Activated naive CD8-positive, alpha-beta T cell treated with anti-CD3 and anti-CD28 coated beads, Interleukin-2, amount 10 ng/mL, durations not matched to agents 7 days and 5 days (primary cell): ENCODE measurements around the gene FARS2. TPM values are rescaled to one million over a fixed set of nuclear protein-coding genes. Genes with fewer than 3 reads are reported as not detected.

Experiments used
- ATAC-seq: fragments of 150-1000 bp; cut with Tn5 transposase; one replicate; pipeline ENCODE4 v1.10.0; 2021; ENCODE audit warnings: low read depth, moderate library complexity
- POLR2A ChIA-PET: fragments of 350-600 bp; sonication (Branson Sonifier 250); formaldehyde crosslinking; loops from one replicate; lab custom pipeline; 2021; ENCODE audit warnings: antibody characterized with exemption; lab: Charles Lee
- DNase-seq: peaks from one replicate; pipeline ENCODE4 v3.0.0; 2021
- H3K27ac Mint-ChIP-seq: one replicate; pipeline ENCODE4 v1.8.0; 2022; ENCODE audit warnings: mild to moderate bottlenecking, mixed read lengths
- H3K27me3 Mint-ChIP-seq: one replicate; pipeline ENCODE4 v1.8.0; 2022; ENCODE audit warnings: mild to moderate bottlenecking, moderate library complexity, mixed read lengths
- H3K36me3 Mint-ChIP-seq: one replicate; pipeline ENCODE4 v1.8.0; 2021; ENCODE audit warnings: mild to moderate bottlenecking, mixed read lengths
- H3K4me1 Mint-ChIP-seq: one replicate; pipeline ENCODE4 v1.8.0; 2021; ENCODE audit warnings: mixed read lengths
- H3K4me3 Mint-ChIP-seq: one replicate; pipeline ENCODE4 v1.8.0; 2022; ENCODE audit warnings: mild to moderate bottlenecking, moderate library complexity, mixed read lengths
- H3K9me3 Mint-ChIP-seq: one replicate; pipeline ENCODE4 v1.8.0; 2021; ENCODE audit warnings: mixed read lengths
- total RNA-seq, 2 experiments: library from RNA; stranded (reverse); gene quantifications; one replicate each; pipeline ENCODE4 v1.2.3, GENCODE V29; 2021

The FARS2 gene
- total RNA-seq, 2 experiments from 2014 or later, result 15.5 to 18.4 TPM

DNA sequence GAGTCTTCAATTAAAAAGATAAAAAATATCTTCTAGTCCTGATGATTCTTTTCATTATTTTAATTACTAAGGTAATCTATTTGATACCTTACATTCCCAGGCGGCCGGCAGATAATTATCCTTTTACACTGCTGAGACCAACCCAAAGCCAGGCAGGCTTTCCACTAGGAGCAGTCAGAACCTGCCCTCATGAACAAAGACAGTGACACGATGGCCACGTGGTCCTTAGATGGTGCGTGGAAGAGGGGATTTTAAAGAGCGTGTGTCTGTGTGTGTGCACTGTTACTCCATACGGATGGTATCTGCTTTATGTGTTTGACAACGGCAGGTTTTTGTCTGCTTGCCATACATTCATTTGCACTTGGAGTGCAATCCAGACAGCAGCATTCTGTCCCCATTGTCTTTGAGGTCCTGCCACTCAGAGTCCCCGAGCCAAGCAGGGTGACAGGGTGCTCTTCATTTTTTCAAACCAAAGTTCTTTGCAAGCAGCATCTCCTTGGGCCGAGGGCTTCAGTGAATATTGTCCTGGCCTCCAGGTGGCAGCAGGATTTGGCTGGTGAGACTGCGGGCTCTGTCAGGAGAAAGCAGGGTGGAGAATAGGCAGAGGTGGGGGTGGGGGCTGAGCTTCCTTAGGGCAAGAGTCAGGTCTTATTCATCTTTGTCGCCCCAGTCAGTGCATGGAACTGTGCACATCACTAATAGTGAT lies 484.9 kb downstream of the FARS2 start:
- no peak overlapping the region for H3K4me3 Mint-ChIP-seq
- POLR2A ChIA-PET, result no interaction called here
- DNase-seq (no peak), ATAC-seq (no peak)
- H3K4me1 Mint-ChIP-seq, result no peaks in the 10 kb centered on the region
- no peak overlapping the region for H3K27ac Mint-ChIP-seq
- H3K9me3 Mint-ChIP-seq, result no peaks in the 10 kb centered on the region
- peaks cover 6% of the 10 kb centered on the region for H3K36me3 Mint-ChIP-seq
- H3K27me3 Mint-ChIP-seq, result no peaks in the 10 kb centered on the region

DNA sequence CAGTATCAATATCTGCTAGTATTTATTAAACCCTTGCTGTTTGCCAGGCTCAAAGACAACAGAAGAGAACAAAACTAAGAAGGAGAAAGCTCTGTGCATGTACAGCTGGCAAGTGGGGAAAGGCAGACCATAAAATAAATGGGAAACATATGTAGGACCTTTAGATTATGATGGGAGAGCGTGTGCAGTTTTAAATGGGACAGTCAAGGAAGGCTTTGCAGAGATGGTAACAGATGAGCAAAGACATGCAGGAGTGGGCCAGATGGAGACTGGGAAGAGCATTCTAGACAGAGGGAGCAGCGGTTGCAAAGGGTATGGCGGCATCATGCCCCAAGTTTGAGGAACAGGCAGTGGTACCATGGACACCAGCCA lies 485.4 kb downstream of the FARS2 start:
- POLR2A ChIA-PET, result no interaction called here
- H3K27me3 Mint-ChIP-seq, result no peaks in the 10 kb centered on the region
- H3K27ac Mint-ChIP-seq, result no peak overlapping the region
- H3K4me3 Mint-ChIP-seq, result no peak overlapping the region
- H3K36me3 Mint-ChIP-seq, result peaks cover 6% of the 10 kb centered on the region
- no peak for DNase-seq
- no peaks in the 10 kb centered on the region for H3K4me1 Mint-ChIP-seq
- no peaks in the 10 kb centered on the region for H3K9me3 Mint-ChIP-seq
- no peak for ATAC-seq

DNA sequence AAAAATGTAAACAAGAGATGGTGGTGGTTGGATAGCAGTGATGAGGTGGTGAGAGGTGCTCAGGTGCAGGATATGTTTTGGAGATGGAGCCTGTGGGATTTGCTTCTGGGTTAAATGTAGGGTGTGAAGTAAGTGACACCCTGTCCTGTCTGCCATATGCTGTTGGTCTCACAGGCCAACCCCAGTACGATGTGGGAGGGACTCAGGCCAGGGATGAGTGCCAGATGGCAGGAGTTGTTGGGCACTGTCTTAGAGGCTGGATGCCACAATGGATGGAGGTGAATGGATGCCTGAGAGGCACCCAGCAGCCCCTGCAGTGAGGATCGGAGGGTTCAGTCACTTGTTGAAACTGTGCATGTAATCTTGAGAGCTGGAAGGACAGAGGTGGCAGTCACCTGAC lies 486.1 kb downstream of the FARS2 start:
- Mint-ChIP-seq H3K27me3 (no peaks in the 10 kb centered on the region), H3K4me1 (no peaks in the 10 kb centered on the region), H3K4me3 (no peak overlapping the region), H3K36me3 (peaks cover 10% of the 10 kb centered on the region), H3K27ac (no peak overlapping the region), H3K9me3 (peaks cover 2% of the 10 kb centered on the region)
- POLR2A ChIA-PET, result no interaction called here
- ATAC-seq (no peak), DNase-seq (no peak)

DNA sequence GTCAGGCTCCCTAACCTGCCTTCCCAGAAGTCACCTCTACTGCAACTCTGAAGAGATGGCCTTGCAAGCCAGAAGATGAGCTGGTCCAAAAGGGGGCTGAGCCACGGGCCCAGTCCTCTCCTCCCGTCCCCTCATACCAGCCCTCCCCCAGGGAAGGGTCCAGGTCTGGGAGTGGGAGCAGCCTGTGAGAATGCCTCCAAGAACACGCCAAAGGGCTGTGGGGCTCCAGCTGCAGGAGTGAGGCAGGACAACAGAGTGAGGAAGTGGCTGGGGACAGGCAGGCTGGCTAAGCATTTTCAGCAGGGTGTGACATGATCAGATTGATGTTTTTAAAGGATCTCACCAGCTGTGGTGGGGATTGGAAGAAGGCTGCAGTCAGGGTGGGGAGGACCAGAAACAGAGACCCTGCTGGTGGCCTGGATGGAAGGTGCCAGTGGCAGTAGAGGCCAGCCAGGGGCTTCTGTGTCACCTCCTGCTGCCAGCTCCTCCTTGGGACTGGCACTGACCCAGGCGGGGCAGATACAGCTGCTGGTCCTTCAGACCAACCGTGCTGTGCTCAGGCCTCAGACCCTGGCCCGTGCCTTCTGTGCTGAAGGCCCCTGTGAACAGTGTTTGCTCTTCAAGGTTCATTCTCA lies 487.8 kb downstream of the FARS2 start:
- H3K27ac Mint-ChIP-seq, result no peak overlapping the region

GRCh38 chr6:5749651-5750215 lies 488.4 kb downstream of the FARS2 start:
- H3K27me3 Mint-ChIP-seq, result no peaks in the 10 kb centered on the region
- H3K36me3 Mint-ChIP-seq, result peaks cover 19% of the 10 kb centered on the region
- POLR2A ChIA-PET, result no interaction called here
- no peak overlapping the region for H3K4me3 Mint-ChIP-seq
- ATAC-seq (no peak), DNase-seq (no peak)
- no peak overlapping the region for H3K27ac Mint-ChIP-seq
- peaks cover 8% of the 10 kb centered on the region for H3K9me3 Mint-ChIP-seq
- no peaks in the 10 kb centered on the region for H3K4me1 Mint-ChIP-seq

More for the DNA sequence above, 487.8 kb downstream of the FARS2 start:
- Mint-ChIP-seq H3K4me3 (no peak overlapping the region), H3K36me3 (peaks cover 18% of the 10 kb centered on the region), H3K9me3 (peaks cover 7% of the 10 kb centered on the region), H3K4me1 (no peaks in the 10 kb centered on the region), H3K27me3 (no peaks in the 10 kb centered on the region)
- POLR2A ChIA-PET, result no interaction called here
- ATAC-seq, result no peak
- DNase-seq, result no peak

DNA sequence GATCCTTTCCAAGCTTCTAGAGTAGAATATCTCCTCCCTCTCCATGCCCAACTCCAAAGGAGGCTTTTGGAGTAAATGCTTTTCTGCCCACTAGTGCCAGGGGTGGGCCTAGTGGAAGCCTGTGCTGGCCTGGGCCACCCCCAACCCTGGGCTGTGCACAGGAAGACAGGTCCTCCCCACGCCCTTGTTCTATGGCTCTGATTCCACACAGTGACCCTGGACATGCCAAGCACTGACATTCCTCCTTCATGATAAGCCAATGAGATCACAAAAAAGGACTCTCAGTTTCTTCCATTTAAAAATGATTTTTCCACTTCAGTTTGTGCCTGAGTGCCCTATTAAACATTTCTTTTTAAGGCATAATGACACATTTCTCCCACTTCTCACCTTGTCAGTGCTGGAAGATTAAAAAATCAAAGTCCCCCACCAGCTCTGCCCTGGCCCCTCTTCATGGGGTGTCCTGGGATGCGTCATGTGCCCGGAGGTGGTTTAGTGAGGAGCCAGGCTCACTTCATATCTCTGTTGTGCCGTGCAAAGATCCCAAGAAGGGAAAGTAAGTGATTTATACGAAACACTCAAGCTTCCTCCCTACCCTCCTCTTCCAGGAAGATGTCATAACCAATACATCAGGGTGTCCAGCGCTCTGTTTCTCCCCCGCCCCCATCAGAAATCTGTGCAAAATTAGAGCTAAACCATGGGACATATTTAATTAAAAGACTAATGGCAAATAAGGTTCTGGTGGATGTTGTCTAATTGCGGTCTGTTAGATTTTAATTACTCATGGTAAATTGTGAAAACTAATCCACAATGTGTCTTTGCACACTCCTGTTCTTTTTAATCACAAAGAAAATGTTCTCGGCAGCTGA lies 490.4 kb downstream of the FARS2 start:
- no peaks in the 10 kb centered on the region for H3K4me1 Mint-ChIP-seq
- peaks cover 19% of the 10 kb centered on the region for H3K9me3 Mint-ChIP-seq
- H3K4me3 Mint-ChIP-seq, result no peak overlapping the region
- no peak for DNase-seq
- POLR2A ChIA-PET, result no interaction called here
- no peak for ATAC-seq
- peaks cover 33% of the 10 kb centered on the region for H3K36me3 Mint-ChIP-seq
- no peak overlapping the region for H3K27ac Mint-ChIP-seq
- H3K27me3 Mint-ChIP-seq, result no peaks in the 10 kb centered on the region

GRCh38 chr6:5752391-5752680 lies 491.0 kb downstream of the FARS2 start:
- no peak for ATAC-seq
- Mint-ChIP-seq H3K4me1 (no peaks in the 10 kb centered on the region), H3K4me3 (no peak overlapping the region), H3K27me3 (no peaks in the 10 kb centered on the region), H3K36me3 (peaks cover 33% of the 10 kb centered on the region), H3K9me3 (peaks cover 20% of the 10 kb centered on the region), H3K27ac (no peak overlapping the region)
- POLR2A ChIA-PET, result no interaction called here
- DNase-seq, result no peak

- DNase-seq (no peak), ATAC-seq (no peak)
- no peak overlapping the region for H3K4me3 Mint-ChIP-seq
- H3K9me3 Mint-ChIP-seq, result peaks cover 20% of the 10 kb centered on the region
- no peaks in the 10 kb centered on the region for H3K4me1 Mint-ChIP-seq
- no peak overlapping the region for H3K27ac Mint-ChIP-seq
- H3K27me3 Mint-ChIP-seq, result no peaks in the 10 kb centered on the region
- peaks cover 32% of the 10 kb centered on the region for H3K36me3 Mint-ChIP-seq
- POLR2A ChIA-PET, result no interaction called here
These were observed 491.9 kb downstream of the FARS2 start for GRCh38 chr6:5753209-5753608.

- no peak overlapping the region for H3K4me3 Mint-ChIP-seq
- POLR2A ChIA-PET, result interaction anchor here (1.8 kb wide), 1 partner anchor 11 kb away, joined by 5 read pairs; no protein-coding TSS in a partner anchor
- DNase-seq, result no peak
- peaks cover 32% of the 10 kb centered on the region for H3K36me3 Mint-ChIP-seq
- no peaks in the 10 kb centered on the region for H3K27me3 Mint-ChIP-seq
- peaks cover 20% of the 10 kb centered on the region for H3K9me3 Mint-ChIP-seq
- no peaks in the 10 kb centered on the region for H3K4me1 Mint-ChIP-seq
- H3K27ac Mint-ChIP-seq, result no peak overlapping the region
- no peak for ATAC-seq
These were observed 493.6 kb downstream of the FARS2 start for GRCh38 chr6:5754904-5755303.

GRCh38 chr6:5759571-5759970 lies 498.3 kb downstream of the FARS2 start:
- H3K4me1 Mint-ChIP-seq, result peaks cover 1% of the 10 kb centered on the region
- no peak for ATAC-seq
- DNase-seq, result no peak
- H3K27ac Mint-ChIP-seq, result no peak overlapping the region
- H3K9me3 Mint-ChIP-seq, result peaks cover 13% of the 10 kb centered on the region
- no peak overlapping the region for H3K4me3 Mint-ChIP-seq
- POLR2A ChIA-PET, result interaction anchor here (0.5 kb wide), 1 partner anchor 1190 kb away, joined by 3 read pairs; no protein-coding TSS in a partner anchor
- no peaks in the 10 kb centered on the region for H3K27me3 Mint-ChIP-seq
- peaks cover 17% of the 10 kb centered on the region for H3K36me3 Mint-ChIP-seq

DNA sequence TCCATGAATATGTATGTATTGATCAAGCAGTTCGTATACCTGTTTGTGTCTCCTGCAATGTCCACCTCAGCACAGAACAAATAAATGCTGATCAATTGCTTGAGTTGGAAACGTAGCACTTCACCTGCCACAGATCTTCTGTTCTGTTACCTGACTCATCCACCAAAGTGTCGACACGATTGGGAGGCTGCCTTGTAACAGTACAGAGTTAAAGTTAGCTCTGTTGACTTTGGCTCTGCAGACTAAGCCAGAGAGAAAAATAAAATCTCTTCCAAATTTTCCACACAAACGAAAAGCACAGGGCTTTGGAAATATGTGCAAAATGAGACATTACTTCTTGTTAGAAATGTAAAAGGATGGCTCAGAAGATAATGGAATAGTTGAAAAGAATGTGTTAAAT lies 500.1 kb downstream of the FARS2 start:
- DNase-seq (no peak), ATAC-seq (no peak)
- no peak overlapping the region for H3K4me3 Mint-ChIP-seq
- POLR2A ChIA-PET, result no interaction called here
- H3K4me1 Mint-ChIP-seq, result peaks cover 1% of the 10 kb centered on the region
- H3K27me3 Mint-ChIP-seq, result no peaks in the 10 kb centered on the region
- no peak overlapping the region for H3K27ac Mint-ChIP-seq
- H3K36me3 Mint-ChIP-seq, result peaks cover 4% of the 10 kb centered on the region
- H3K9me3 Mint-ChIP-seq, result peaks cover 5% of the 10 kb centered on the region

GRCh38 chr6:5762561-5762968 lies 501.3 kb downstream of the FARS2 start:
- ATAC-seq (no peak), DNase-seq (no peak)
- H3K36me3 Mint-ChIP-seq, result peaks cover 5% of the 10 kb centered on the region
- POLR2A ChIA-PET, result no interaction called here
- H3K9me3 Mint-ChIP-seq, result no peaks in the 10 kb centered on the region
- no peak overlapping the region for H3K27ac Mint-ChIP-seq
- no peaks in the 10 kb centered on the region for H3K27me3 Mint-ChIP-seq
- H3K4me3 Mint-ChIP-seq, result no peak overlapping the region
- peaks cover 1% of the 10 kb centered on the region for H3K4me1 Mint-ChIP-seq

GRCh38 chr6:5763407-5763806 lies 502.1 kb downstream of the FARS2 start:
- POLR2A ChIA-PET, result interaction anchor here (0.7 kb wide), 1 partner anchor 198 kb away, joined by 3 read pairs; no protein-coding TSS in a partner anchor
- ATAC-seq, result no peak
- no peaks in the 10 kb centered on the region for H3K9me3 Mint-ChIP-seq
- no peak overlapping the region for H3K4me3 Mint-ChIP-seq
- H3K36me3 Mint-ChIP-seq, result peaks cover 7% of the 10 kb centered on the region
- H3K4me1 Mint-ChIP-seq, result peaks cover 1% of the 10 kb centered on the region
- H3K27me3 Mint-ChIP-seq, result no peaks in the 10 kb centered on the region
- DNase-seq, result no peak
- H3K27ac Mint-ChIP-seq, result no peak overlapping the region
